K562 (cell line): ENCODE results near the gene ALG9. TPM values are rescaled to one million over a fixed set of nuclear protein-coding genes. Genes with fewer than 3 reads are reported as not detected.

Source experiments
- BHLHE40 ChIP-seq: IDR thresholded peaks from 2 replicates; pipeline ENCODE4 v1.6.1; 2011; ENCODE audit warnings: low read length, improper control_type of control experiment
- CTCF ChIP-seq, 3 experiments: IDR thresholded peaks in 2 of 3; conservative IDR thresholded peaks in 1 of 3; 2 replicates each; pipeline ENCODE4 v1.5.1; 2011 to 2012; ENCODE audit warnings: low read length in 3 of 3, mild to moderate bottlenecking in 3 of 3, control low read depth in 2 of 3, improper control_type of control experiment in 1 of 3, inconsistent platforms in 1 of 3, low read depth in 1 of 3, mixed read lengths in 1 of 3, moderate library complexity in 1 of 3; ENCODE audit not compliant: insufficient read depth in 2 of 3
- DPF2 ChIP-seq: fragments of 450-650 bp; IDR thresholded peaks from 2 replicates; pipeline ENCODE4 v1.6.1; 2016
- FOXP4 ChIP-seq: sonication (generic); formaldehyde crosslinking; IDR thresholded peaks from 2 replicates; pipeline ENCODE4 v1.8.0; 2022; ENCODE audit warnings: mild to moderate bottlenecking, missing genetic modification reagents, borderline replicate concordance
- KDM1A ChIP-seq, 2 experiments: fragments of 450-650 bp; IDR thresholded peaks; 2 replicates each; pipeline ENCODE4 v1.6.1; 2016; ENCODE audit warnings: mild to moderate bottlenecking in 2 of 2
- KHSRP ChIP-seq: fragments of 450-650 bp; IDR thresholded peaks from 2 replicates; pipeline ENCODE4 v1.6.1; 2017
- PRMT5 ChIP-seq: sonication (generic); formaldehyde crosslinking; IDR thresholded peaks from 2 replicates; pipeline ENCODE4 v1.5.0; 2020; ENCODE audit warnings: missing genetic modification reagents
- RBM25 ChIP-seq: fragments of 200-400 bp; formaldehyde crosslinking; IDR thresholded peaks from 2 replicates; pipeline ENCODE4 v1.6.1; 2018; ENCODE audit warnings: low read length, low read depth, moderate library complexity; ENCODE audit not compliant: severe bottlenecking
- RBM39 ChIP-seq: fragments of 200-400 bp; formaldehyde crosslinking; optimal IDR thresholded peaks from 2 replicates; pipeline ENCODE3; 2018; ENCODE audit warnings: low read depth, low read length
- SIX5 ChIP-seq, 2 experiments: IDR thresholded peaks; 2 replicates each; pipeline ENCODE4 v1.6.1; 2011; ENCODE audit warnings: low read length in 2 of 2, borderline replicate concordance in 1 of 2, low read depth in 1 of 2, mild to moderate bottlenecking in 1 of 2, moderate library complexity in 1 of 2; ENCODE audit not compliant: insufficient read depth in 1 of 2
- UBTF ChIP-seq, 2 experiments: IDR thresholded peaks; 2 replicates each; pipeline ENCODE4 v1.6.1; 2012; ENCODE audit warnings: improper control_type of control experiment in 2 of 2, low read depth in 2 of 2, low read length in 2 of 2, borderline replicate concordance in 1 of 2
- ZNF212 ChIP-seq: fragments of 450-650 bp; formaldehyde crosslinking; IDR thresholded peaks from 2 replicates; pipeline ENCODE4 v1.4.0; 2020; ENCODE audit warnings: mild to moderate bottlenecking
- ZNF609 ChIP-seq: sonication (generic); formaldehyde crosslinking; IDR thresholded peaks from 2 replicates; pipeline ENCODE4 v1.8.1; 2023; ENCODE audit warnings: missing genetic modification reagents, mild to moderate bottlenecking, borderline replicate concordance
- ZSCAN32 ChIP-seq: fragments of 450-650 bp; formaldehyde crosslinking; IDR thresholded peaks from 2 replicates; pipeline ENCODE4 v1.4.0; 2020; ENCODE audit warnings: mild to moderate bottlenecking, moderate library complexity
- polyA plus RNA-seq, 8 experiments: library from polyadenylated mRNA; depleted of rRNA in 4 of 8; stranded (reverse) in 5 of 8; unstranded in 3 of 8; fragments of >200 nt; fragmentation: Nextera tagmentation in 2 of 8; fragmentation: Illumina TruSeq in 1 of 8; extraction: Ambion mirVana in 2 of 8; extraction: Trizol in 1 of 8; gene quantifications; 2 replicates each; pipeline versions ENCODE4 v1.2.1 to v1.2.3, GENCODE V29; 2011 to 2014; ENCODE audit warnings: inconsistent platforms in 1 of 8, missing spikeins in 1 of 8
- total RNA-seq, 7 experiments: library from RNA; depleted of rRNA in 6 of 7; stranded (reverse); fragments of >200 nt in 6 of 7; fragmentation: Illumina TruSeq in 2 of 7; extraction: Trizol in 2 of 7; gene quantifications; 2 replicates each; pipeline versions ENCODE4 v1.2.1 to v1.2.3, GENCODE V29; 2011 to 2021; ENCODE audit warnings: low replicate concordance in 1 of 7

Gene ALG9
- total and polyA plus RNA-seq, 9 of the 15 experiments (the other 6 are each of a cell fraction or from before 2014, with no cell fraction given): 11.5 to 40.5 (median 24.9) TPM

GRCh38 chr11:111910676-111911562, 39.5 kb upstream of the ALG9 start (continued):
- no peak for TF ChIP-seq RBM39
- TF ChIP-seq ZNF212 (CRISPR knock-in tag): no peak
- TF ChIP-seq SIX5 (IDR thresholded peaks at IDR 0.05; ENCODE audit: borderline replicate concordance in 1 of 2, insufficient read depth in 1 of 2, low read depth in 1 of 2, low read length in 2 of 2): no peak
- no peak for TF ChIP-seq CTCF (IDR thresholded peaks at IDR 0.05 in 2 of 3, conservative IDR thresholded peaks at IDR 0.05 in 1 of 3; ENCODE audit: insufficient read depth in 2 of 3, low read depth in 1 of 3, low read length in 3 of 3)
- no peak for TF ChIP-seq RBM25
- 0 out of 2 replicates have a peak, but pooled peaks have one; percentile 24 for TF ChIP-seq FOXP4 (CRISPR knock-in tag)
- 0 out of 4 replicates have a peak, but pooled peaks of 1 of the 2 experiments have one; percentile 57 for TF ChIP-seq UBTF (IDR thresholded peaks at IDR 0.05; ENCODE audit: borderline replicate concordance in 1 of 2, low read depth in 2 of 2, low read length in 2 of 2)
- 0 out of 2 replicates have a peak, but pooled peaks have one; percentile 47 for TF ChIP-seq ZNF609 (CRISPR knock-in tag)
- TF ChIP-seq KHSRP: 0 out of 2 replicates have a peak, but pooled peaks have one; percentile 14
- no peak for TF ChIP-seq BHLHE40
- TF ChIP-seq PRMT5 (CRISPR knock-in tag): no peak
- TF ChIP-seq KDM1A (IDR thresholded peaks at IDR 0.05): peak; percentile 73 to 78; a peak in 3 of 4 replicates
- TF ChIP-seq ZSCAN32 (CRISPR knock-in tag): no peak
- peak; percentile 92 for TF ChIP-seq DPF2
